DOHH2 (cell line): ENCODE data around the gene BAG2.

ENCODE experiments used
- CTCF ChIP-seq: fragments of 200-600 bp; sonication (generic); IDR thresholded peaks from one replicate; pipeline ENCODE4 v1.5.1; 2014; ENCODE audit warnings: antibody characterized with exemption, mild to moderate bottlenecking, low read depth, low read length; ENCODE audit not compliant: poor library complexity, severe bottlenecking
- EZH2phosphoT487 ChIP-seq: fragments of 200-600 bp; sonication (generic); IDR thresholded peaks from 2 replicates; pipeline ENCODE4 v1.6.1; 2017; ENCODE audit warnings: borderline replicate concordance, mild to moderate bottlenecking, antibody characterized with exemption, low read length, moderate library complexity, mixed read lengths

GRCh38 chr6:57198926-57199636 lies 27.0 kb downstream of the BAG2 start:
- TF ChIP-seq CTCF (no peak), EZH2phosphoT487 (no peak)
